Duodenal mucosa (tissue), 2 donors: ENCODE data around the gene RAB7A.
"Not testable (repeated sequence)": the region's sequence is repeated elsewhere in the genome, so short reads cannot be mapped to it uniquely, and the experiment has no call there.

Experiments
- H3K27ac ChIP-seq: one replicate; pipeline ENCODE4 v1.7.0; 2013; ENCODE audit warnings: low read depth, low read length
- H3K27me3 ChIP-seq, 2 donors: one replicate each; pipeline ENCODE4 v1.7.0; 2013; ENCODE audit warnings: low read length in 2 of 2, control low read depth in 1 of 2; ENCODE audit not compliant: insufficient read depth in 2 of 2, control insufficient read depth in 1 of 2
- H3K36me3 ChIP-seq, 2 donors: one replicate each; pipeline ENCODE4 v1.7.0; 2013; ENCODE audit warnings: low read length in 2 of 2, control low read depth in 1 of 2; ENCODE audit not compliant: insufficient read depth in 2 of 2, control insufficient read depth in 1 of 2
- H3K4me1 ChIP-seq, 2 donors: one replicate each; pipeline ENCODE4 v1.7.0; 2013; ENCODE audit warnings: low read length in 2 of 2, control low read depth in 1 of 2; ENCODE audit not compliant: insufficient read depth in 2 of 2, control insufficient read depth in 1 of 2
- H3K4me3 ChIP-seq, 2 donors: one replicate each; pipeline ENCODE4 v1.7.0; 2013; ENCODE audit warnings: low read length in 2 of 2, low read depth in 1 of 2
- H3K9ac ChIP-seq, 2 donors: one replicate each; pipeline ENCODE4 v1.7.0; 2013; ENCODE audit warnings: low read length in 2 of 2, low read depth in 1 of 2
- H3K9me3 ChIP-seq, 2 donors: one replicate each; pipeline ENCODE4 v1.7.0; 2013; ENCODE audit warnings: low read length in 2 of 2, control low read depth in 1 of 2; ENCODE audit not compliant: control insufficient read depth in 1 of 2

Gene RAB7A

GRCh38 chr3:128825117-128825725, 99.2 kb downstream of the RAB7A start:
- no peaks in the 10 kb centered on the region for H3K4me1 ChIP-seq
- H3K9ac ChIP-seq = no peak overlapping the region
- H3K27me3 ChIP-seq = no peaks in the 10 kb centered on the region
- H3K27ac ChIP-seq = no peak overlapping the region
- H3K36me3 ChIP-seq = peaks cover 0 to 3% of the 10 kb centered on the region in 2 donors
- no peaks in the 10 kb centered on the region for H3K9me3 ChIP-seq
- H3K4me3 ChIP-seq = no peak overlapping the region

GRCh38 chr3:128829087-128829486, 103.1 kb downstream of the RAB7A start:
- H3K36me3 ChIP-seq, H3K9ac ChIP-seq, H3K9me3 ChIP-seq, H3K27ac ChIP-seq, H3K4me1 ChIP-seq, H3K4me3 ChIP-seq, H3K27me3 ChIP-seq: not testable (repeated sequence)

- H3K9ac ChIP-seq, H3K36me3 ChIP-seq, H3K27ac ChIP-seq, H3K4me1 ChIP-seq, H3K4me3 ChIP-seq, H3K27me3 ChIP-seq, H3K9me3 ChIP-seq: not testable (repeated sequence)
Measured at GRCh38 chr3:128829925-128830625, 104.1 kb downstream of the RAB7A start.

GRCh38 chr3:128830762-128831161, 104.8 kb downstream of the RAB7A start:
- H3K27me3 ChIP-seq, H3K9ac ChIP-seq, H3K9me3 ChIP-seq, H3K36me3 ChIP-seq, H3K27ac ChIP-seq, H3K4me1 ChIP-seq, H3K4me3 ChIP-seq: not testable (repeated sequence)

- H3K4me1 ChIP-seq, H3K9me3 ChIP-seq, H3K4me3 ChIP-seq, H3K9ac ChIP-seq, H3K27me3 ChIP-seq, H3K27ac ChIP-seq, H3K36me3 ChIP-seq: not testable (repeated sequence)
Measured at GRCh38 chr3:128832979-128833378, 107.0 kb downstream of the RAB7A start.

- H3K27ac ChIP-seq = no peak overlapping the region
- no peaks in the 10 kb centered on the region for H3K4me1 ChIP-seq
- no peaks in the 10 kb centered on the region for H3K36me3 ChIP-seq
- no peaks in the 10 kb centered on the region for H3K27me3 ChIP-seq
- no peak overlapping the region for H3K4me3 ChIP-seq
- H3K9me3 ChIP-seq = no peaks in the 10 kb centered on the region
- H3K9ac ChIP-seq = no peak overlapping the region
Measured at GRCh38 chr3:128835096-128835495, 109.1 kb downstream of the RAB7A start.

GRCh38 chr3:128841926-128842920, 116.2 kb downstream of the RAB7A start:
- no peaks in the 10 kb centered on the region for H3K36me3 ChIP-seq
- no peaks in the 10 kb centered on the region for H3K9me3 ChIP-seq
- no peaks in the 10 kb centered on the region for H3K27me3 ChIP-seq

GRCh38 chr3:128844502-128844901, 118.5 kb downstream of the RAB7A start:
- Histone ChIP-seq H3K27me3 (no peaks in the 10 kb centered on the region), H3K4me1 (peaks cover 6 to 13% of the 10 kb centered on the region in 2 donors), H3K9me3 (no peaks in the 10 kb centered on the region), H3K27ac (no peak overlapping the region), H3K36me3 (no peaks in the 10 kb centered on the region), H3K4me3 (no peak overlapping the region), H3K9ac (no peak overlapping the region)

More at GRCh38 chr3:128841926-128842920, 116.2 kb downstream of the RAB7A start:
- Histone ChIP-seq H3K4me3 (no peak overlapping the region), H3K4me1 (peaks cover 6 to 13% of the 10 kb centered on the region in 2 donors), H3K9ac (no peak overlapping the region), H3K27ac (no peak overlapping the region)

GRCh38 chr3:128845119-128845777, 119.3 kb downstream of the RAB7A start:
- Histone ChIP-seq H3K9me3 (no peaks in the 10 kb centered on the region), H3K27ac (no peak overlapping the region), H3K4me1 (peaks cover 6 to 13% of the 10 kb centered on the region in 2 donors), H3K36me3 (no peaks in the 10 kb centered on the region), H3K9ac (peak overlapping the region in 1 of 2 donors; percentile 23), H3K4me3 (peak overlapping the region; percentile 54 to 63), H3K27me3 (no peaks in the 10 kb centered on the region)
